Loucy (cell line): ENCODE results near the gene TBC1D30.
"Not testable (repeated sequence)": the region's sequence is repeated elsewhere in the genome, so short reads cannot be mapped to it uniquely, and the experiment has no call there.

Experiments used
- H2AFZ ChIP-seq: fragments of 200-600 bp; sonication (generic); 2 replicates; pipeline ENCODE4 v1.6.0; 2016; ENCODE audit warnings: antibody characterized with exemption, mild to moderate bottlenecking, low read length, moderate library complexity
- H3F3A ChIP-seq: fragments of 200-600 bp; 2 replicates; pipeline ENCODE4 v1.6.0; 2016; ENCODE audit warnings: antibody characterized with exemption, low read depth, mild to moderate bottlenecking
- H3K27me3 ChIP-seq: fragments of 200-600 bp; sonication (generic); 2 replicates; pipeline ENCODE4 v1.6.1; 2014; ENCODE audit warnings: low read length, mild to moderate bottlenecking; ENCODE audit not compliant: insufficient read depth, poor library complexity, severe bottlenecking
- H3K36me3 ChIP-seq: fragments of 200-600 bp; sonication (generic); 2 replicates; pipeline ENCODE4 v1.6.1; 2016; ENCODE audit warnings: low read length; ENCODE audit not compliant: insufficient read depth
- H3K4me1 ChIP-seq: fragments of 200-600 bp; sonication (generic); 2 replicates; pipeline ENCODE4 v1.5.1; 2014; ENCODE audit warnings: low read length, mild to moderate bottlenecking; ENCODE audit not compliant: insufficient read depth, poor library complexity, severe bottlenecking
- H3K4me2 ChIP-seq: fragments of 200-600 bp; sonication (generic); 2 replicates; pipeline ENCODE4 v1.6.0; 2014; ENCODE audit warnings: antibody characterized with exemption, low read length, low read depth, mild to moderate bottlenecking; ENCODE audit not compliant: poor library complexity, severe bottlenecking
- H3K4me3 ChIP-seq: fragments of 200-600 bp; sonication (generic); 2 replicates; pipeline ENCODE4 v1.5.1; 2014; ENCODE audit warnings: low read length, mild to moderate bottlenecking, mixed read lengths; ENCODE audit not compliant: poor library complexity, severe bottlenecking
- H3K79me2 ChIP-seq: fragments of 200-600 bp; sonication (generic); 2 replicates; pipeline ENCODE4 v1.6.1; 2014; ENCODE audit warnings: low read length; ENCODE audit not compliant: insufficient read depth
- H3K9ac ChIP-seq: fragments of 200-600 bp; sonication (generic); 2 replicates; pipeline ENCODE4 v1.6.0; 2014; ENCODE audit warnings: mild to moderate bottlenecking, low read depth, low read length, moderate library complexity; ENCODE audit not compliant: poor library complexity, severe bottlenecking
- H3K9me2 ChIP-seq: fragments of 200-600 bp; sonication (generic); replicated peaks from 2 replicates; pipeline ENCODE4 v1.6.1; 2016; ENCODE audit warnings: low read depth, low read length, mixed read lengths
- H3K9me3 ChIP-seq: fragments of 200-600 bp; sonication (generic); 2 replicates; pipeline ENCODE4 v1.6.1; 2014; ENCODE audit warnings: mild to moderate bottlenecking, antibody characterized with exemption, low read length, low read depth; ENCODE audit not compliant: insufficient read depth
- H4K20me1 ChIP-seq: fragments of 200-600 bp; sonication (generic); 2 replicates; pipeline ENCODE4 v1.6.0; 2014; ENCODE audit warnings: antibody characterized with exemption, low read length, mild to moderate bottlenecking; ENCODE audit not compliant: insufficient read depth, poor library complexity, severe bottlenecking
- CTCF ChIP-seq: fragments of 200-600 bp; sonication (generic); conservative IDR thresholded peaks from 2 replicates; pipeline ENCODE4 v1.5.1; 2014; ENCODE audit warnings: mild to moderate bottlenecking, antibody characterized with exemption, low read length
- EZH2phosphoT487 ChIP-seq: fragments of 200-600 bp; IDR thresholded peaks from 2 replicates; pipeline ENCODE4 v1.6.1; 2018; ENCODE audit warnings: antibody characterized with exemption, mild to moderate bottlenecking, moderate library complexity, borderline replicate concordance

The TBC1D30 gene

DNA sequence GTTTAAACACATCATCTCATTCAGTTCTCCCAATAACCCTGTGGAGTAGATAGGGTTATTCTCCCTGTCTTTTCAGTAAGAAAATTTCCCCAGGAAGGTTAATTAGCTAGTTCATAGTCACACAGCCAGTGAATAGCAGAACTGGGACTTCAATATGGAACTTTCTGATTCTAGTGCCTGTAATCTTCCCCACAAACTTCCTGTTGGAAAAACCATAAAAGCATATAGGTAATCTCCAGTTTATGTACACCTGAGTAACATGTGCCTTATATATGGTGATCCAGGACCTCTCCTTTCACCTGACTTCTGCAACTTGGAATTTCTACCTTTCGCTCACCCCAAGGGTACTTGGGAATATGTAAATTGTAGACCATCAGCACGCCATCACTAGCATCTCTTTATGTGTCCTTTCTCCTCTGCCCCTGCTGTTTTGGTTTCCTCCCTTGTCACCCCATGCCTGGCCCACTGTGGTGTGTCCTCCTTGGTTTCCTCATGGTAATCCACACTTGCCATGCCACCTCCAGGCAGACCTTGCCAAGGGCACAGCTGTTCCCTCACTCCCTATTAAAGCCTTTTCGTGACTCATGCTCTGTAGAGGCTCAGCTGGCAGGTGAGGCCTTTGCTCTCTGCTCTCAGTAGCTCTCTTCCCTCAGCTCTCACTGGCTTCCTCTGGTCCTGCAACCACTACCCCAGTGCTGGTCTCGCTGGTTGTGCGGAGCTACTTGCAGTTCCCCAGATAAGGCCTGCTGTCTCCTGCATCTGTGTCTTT is 16.7 kb downstream of the TBC1D30 start:
- H3K79me2 ChIP-seq = no peaks in the 10 kb centered on the region
- no peak overlapping the region for H2AFZ ChIP-seq
- H3K4me3 ChIP-seq = no peak overlapping the region
- H3F3A ChIP-seq = no peaks in the 10 kb centered on the region
- no peak overlapping the region for H3K4me2 ChIP-seq
- TF ChIP-seq CTCF = no peak
- TF ChIP-seq EZH2phosphoT487 = no peak
- H3K9ac ChIP-seq = no peak overlapping the region
- no peaks in the 10 kb centered on the region for H3K9me3 ChIP-seq
- H3K36me3 ChIP-seq = no peaks in the 10 kb centered on the region
- H3K4me1 ChIP-seq = no peaks in the 10 kb centered on the region
- H3K27me3 ChIP-seq = no peaks in the 10 kb centered on the region
- no peaks in the 10 kb centered on the region for H4K20me1 ChIP-seq
- no peaks in the 10 kb centered on the region for H3K9me2 ChIP-seq

- H3K9me2 ChIP-seq, H3F3A ChIP-seq, H3K9me3 ChIP-seq, H4K20me1 ChIP-seq, H3K4me1 ChIP-seq, H3K4me2 ChIP-seq, H3K79me2 ChIP-seq, H3K36me3 ChIP-seq, H3K27me3 ChIP-seq, H3K9ac ChIP-seq, H2AFZ ChIP-seq, H3K4me3 ChIP-seq: not testable (repeated sequence)
Measured at GRCh38 chr12:64848409-64848808, 24.0 kb downstream of the TBC1D30 start.

DNA sequence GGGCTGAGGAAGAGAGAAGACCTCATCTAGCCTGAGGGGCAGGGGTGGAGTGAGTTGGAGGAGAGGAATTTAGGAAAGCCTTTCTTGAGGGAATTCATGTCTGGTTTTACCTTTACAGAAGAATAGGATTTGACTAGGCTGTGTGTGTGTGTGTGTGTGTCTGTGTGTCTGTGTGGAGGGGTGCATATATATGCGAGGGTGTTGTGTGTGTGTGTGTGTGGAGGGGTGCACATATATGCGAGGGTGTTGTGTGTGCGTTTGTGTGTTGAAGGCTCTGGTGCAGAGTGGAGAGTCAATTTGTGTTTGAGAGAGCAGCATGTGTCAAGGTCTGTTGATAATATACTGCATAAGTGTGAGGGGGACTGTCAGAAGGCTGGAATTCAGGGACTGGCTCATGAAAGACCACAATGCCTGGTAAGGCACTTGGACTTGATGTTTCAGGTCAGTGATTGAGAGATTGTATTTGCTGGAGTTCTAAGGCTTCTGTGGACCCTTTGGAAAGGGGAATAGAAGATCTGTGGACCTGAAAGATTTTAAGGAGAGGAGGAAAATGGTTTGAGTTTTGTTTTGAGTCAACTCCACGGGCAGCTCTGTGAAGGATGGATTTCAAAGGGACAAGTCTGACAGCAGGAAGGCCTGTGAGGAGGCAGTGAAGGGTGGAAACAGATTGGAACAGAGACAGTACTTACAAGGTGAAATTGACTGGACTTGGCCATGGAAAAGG is 34.6 kb downstream of the TBC1D30 start:
- H3K4me1 ChIP-seq = no peaks in the 10 kb centered on the region
- no peak overlapping the region for H3K4me2 ChIP-seq
- no peak overlapping the region for H2AFZ ChIP-seq
- H3F3A ChIP-seq = no peaks in the 10 kb centered on the region
- no peak overlapping the region for H3K4me3 ChIP-seq
- no peaks in the 10 kb centered on the region for H4K20me1 ChIP-seq
- TF ChIP-seq EZH2phosphoT487 (no peak), CTCF (no peak)
- H3K9me2 ChIP-seq = no peaks in the 10 kb centered on the region
- no peaks in the 10 kb centered on the region for H3K9me3 ChIP-seq
- H3K79me2 ChIP-seq = no peaks in the 10 kb centered on the region
- H3K36me3 ChIP-seq = no peaks in the 10 kb centered on the region
- no peaks in the 10 kb centered on the region for H3K27me3 ChIP-seq
- H3K9ac ChIP-seq = no peak overlapping the region
